Endodermal cell (in vitro differentiated cells): Measurements from ENCODE around the gene GRXCR1. TPM values are rescaled to one million over a fixed set of nuclear protein-coding genes. Genes with fewer than 3 reads are reported as not detected.

ENCODE experiments used
- DNase-seq: peaks from one replicate; pipeline ENCODE4 v3.0.0-alpha.2; 2017
- H3K27ac ChIP-seq: 2 replicates; pipeline ENCODE4 v1.5.1; 2013; ENCODE audit warnings: mild to moderate bottlenecking, low read depth, low read length, moderate library complexity
- H3K27me3 ChIP-seq: 2 replicates; pipeline ENCODE4 v1.6.1; 2013; ENCODE audit warnings: mild to moderate bottlenecking, low read length, moderate library complexity; ENCODE audit not compliant: insufficient read depth, control insufficient read depth, poor library complexity, severe bottlenecking
- H3K36me3 ChIP-seq: 2 replicates; pipeline ENCODE4 v1.7.0; 2013; ENCODE audit warnings: mild to moderate bottlenecking, low read length, moderate library complexity; ENCODE audit not compliant: control insufficient read depth, insufficient read depth
- H3K4me1 ChIP-seq: one replicate; pipeline ENCODE4 v1.7.0; 2013; ENCODE audit warnings: low read length; ENCODE audit not compliant: control insufficient read depth, insufficient read depth
- H3K4me3 ChIP-seq: 2 replicates; pipeline ENCODE4 v1.5.1; 2013; ENCODE audit warnings: mild to moderate bottlenecking, low read length, moderate library complexity
- H3K9ac ChIP-seq: 2 replicates; pipeline ENCODE4 v1.6.1; 2013; ENCODE audit warnings: mild to moderate bottlenecking, low read length, moderate library complexity; ENCODE audit not compliant: poor library complexity, severe bottlenecking; ENCODE audit errors: extremely low read depth
- H3K9me3 ChIP-seq: 2 replicates; pipeline ENCODE4 v1.6.1; 2013; ENCODE audit warnings: mild to moderate bottlenecking, low read length, moderate library complexity; ENCODE audit not compliant: control insufficient read depth
- H3K27ac Mint-ChIP-seq: 2 replicates; pipeline ENCODE4 v1.8.0; 2020; ENCODE audit warnings: mixed read lengths
- H3K27me3 Mint-ChIP-seq: 2 replicates; pipeline ENCODE4 v1.8.0; 2021; ENCODE audit warnings: mild to moderate bottlenecking, mixed read lengths; ENCODE audit not compliant: insufficient read depth
- H3K36me3 Mint-ChIP-seq: 2 replicates; pipeline ENCODE4 v1.8.0; 2020; ENCODE audit warnings: low read depth, mixed read lengths
- H3K4me1 Mint-ChIP-seq: 2 replicates; pipeline ENCODE4 v1.8.0; 2020; ENCODE audit warnings: mixed read lengths
- H3K4me3 Mint-ChIP-seq: 2 replicates; pipeline ENCODE4 v1.8.0; 2020; ENCODE audit warnings: mild to moderate bottlenecking, moderate library complexity, mixed read lengths
- H3K9me3 Mint-ChIP-seq: 2 replicates; pipeline ENCODE4 v1.8.0; 2020; ENCODE audit warnings: mild to moderate bottlenecking, mixed read lengths
- CTCF ChIP-seq: fragments of 200-600 bp; sonication (generic); conservative IDR thresholded peaks from 2 replicates; pipeline ENCODE4 v1.5.0; 2021; ENCODE audit warnings: antibody characterized with exemption, mild to moderate bottlenecking
- WGBS, 2 experiments: methylation state at CpG; one replicate each; pipeline versions ENCODE4 v1.1.5 to v1.1.7; 2013; ENCODE audit warnings: missing lambda C conversion rate in 2 of 2, mixed read lengths in 1 of 2; ENCODE audit not compliant: insufficient coverage in 1 of 2, insufficient read length in 1 of 2; 5-methylcytosine and 5-hydroxymethylcytosine counted together
- total RNA-seq, 2 donors: library from RNA; stranded (reverse); fragmentation: NEBNext Ultra II Directional in 1 of 2; extraction: Animal tissue kit (Norgen Biotek cat#: 25700) in 1 of 2; gene quantifications; 2 replicates in 1 of 2; 3 replicates in 1 of 2; pipeline ENCODE4 v1.2.1, GENCODE V29; 2021

Gene GRXCR1
- total RNA-seq, 2 donors from 2014 or later: not detected

GRCh38 chr4:42954963-42955669 is 62.6 kb downstream of the GRXCR1 start:
- WGBS, 2 experiments: 89 to 91% methylated on average over 9 to 10 of the region's 10 CpGs
- H3K9ac ChIP-seq: no peak overlapping the region
- no peaks in the 10 kb centered on the region for H3K36me3 Mint-ChIP-seq

GRCh38 chr4:42955746-42956505 is 63.4 kb downstream of the GRXCR1 start:
- H3K27me3 ChIP-seq: no peaks in the 10 kb centered on the region
- no peaks in the 10 kb centered on the region for H3K36me3 ChIP-seq
- Mint-ChIP-seq H3K36me3 (no peaks in the 10 kb centered on the region), H3K27ac (no peak overlapping the region), H3K27me3 (no peaks in the 10 kb centered on the region), H3K9me3 (peaks cover 2% of the 10 kb centered on the region), H3K4me3 (no peak overlapping the region), H3K4me1 (peaks cover 2% of the 10 kb centered on the region)
- H3K4me3 ChIP-seq: no peak overlapping the region
- no peaks in the 10 kb centered on the region for H3K4me1 ChIP-seq
- no peak overlapping the region for H3K9ac ChIP-seq
- peaks cover 16% of the 10 kb centered on the region for H3K9me3 ChIP-seq
- H3K27ac ChIP-seq: peak overlapping the region; percentile 73
- no peak for TF ChIP-seq CTCF
- no peak for DNase-seq
- 79 to 91% methylated on average over 3 to 5 of the region's 5 CpGs for WGBS, 2 experiments

More at GRCh38 chr4:42954963-42955669, 62.6 kb downstream of the GRXCR1 start:
- Mint-ChIP-seq H3K4me3 (no peak overlapping the region), H3K27ac (no peak overlapping the region), H3K27me3 (no peaks in the 10 kb centered on the region), H3K4me1 (no peaks in the 10 kb centered on the region), H3K9me3 (no peaks in the 10 kb centered on the region)
- H3K4me3 ChIP-seq: no peak overlapping the region
- TF ChIP-seq CTCF: no peak
- H3K4me1 ChIP-seq: no peaks in the 10 kb centered on the region
- no peak for DNase-seq
- H3K36me3 ChIP-seq: no peaks in the 10 kb centered on the region
- peaks cover 15% of the 10 kb centered on the region for H3K9me3 ChIP-seq
- no peaks in the 10 kb centered on the region for H3K27me3 ChIP-seq
- H3K27ac ChIP-seq: no peak overlapping the region

- peak; percentile 54 for TF ChIP-seq CTCF
- no peak overlapping the region for H3K27ac Mint-ChIP-seq
- no peaks in the 10 kb centered on the region for H3K27me3 Mint-ChIP-seq
These were observed 72.8 kb downstream of the GRXCR1 start for GRCh38 chr4:42965326-42965725.

More at GRCh38 chr4:42965326-42965725, 72.8 kb downstream of the GRXCR1 start:
- no peak for DNase-seq
- no peaks in the 10 kb centered on the region for H3K36me3 Mint-ChIP-seq
- Histone ChIP-seq H3K27me3 (peaks cover 8% of the 10 kb centered on the region), H3K36me3 (no peaks in the 10 kb centered on the region), H3K4me1 (no peaks in the 10 kb centered on the region), H3K27ac (no peak overlapping the region), H3K9me3 (peaks cover 10% of the 10 kb centered on the region), H3K9ac (no peak overlapping the region), H3K4me3 (no peak overlapping the region)
- peaks cover 3% of the 10 kb centered on the region for H3K9me3 Mint-ChIP-seq
- peaks cover 2% of the 10 kb centered on the region for H3K4me1 Mint-ChIP-seq
- WGBS, 2 experiments: 52% methylated on average over 1 of the region's 2 CpGs; no CpG with 5 or more reads in 1 of the 2 experiments
- H3K4me3 Mint-ChIP-seq: no peak overlapping the region
